Suprapubic skin (tissue), 4 donors: ENCODE measurements around the gene DPEP3. TPM values are rescaled to one million over a fixed set of nuclear protein-coding genes. Genes with fewer than 3 reads are reported as not detected.

Source experiments
- DNase-seq, 2 donors: peaks; one replicate each; pipeline ENCODE4 v3.0.0-alpha.2; 2019; ENCODE audit warnings: low spot score in 2 of 2
- H3K27ac ChIP-seq: fragments of 200-600 bp; sonication (generic); one replicate; pipeline ENCODE4 v1.5.1; 2019
- H3K27me3 ChIP-seq: fragments of 200-600 bp; sonication (generic); one replicate; pipeline ENCODE4 v1.5.1; 2019
- H3K36me3 ChIP-seq: fragments of 200-600 bp; sonication (generic); one replicate; pipeline ENCODE4 v1.5.1; 2019
- H3K4me1 ChIP-seq: fragments of 200-600 bp; sonication (generic); one replicate; pipeline ENCODE4 v1.5.1; 2019
- H3K4me3 ChIP-seq: fragments of 200-600 bp; sonication (generic); one replicate; pipeline ENCODE4 v1.5.1; 2019; ENCODE audit warnings: mild to moderate bottlenecking
- H3K9me3 ChIP-seq: fragments of 200-600 bp; sonication (generic); one replicate; pipeline ENCODE4 v1.5.1; 2019
- CTCF ChIP-seq, 2 donors: fragments of 200-600 bp in 1 of 2; fragments of 450-650 bp in 1 of 2; sonication (generic) in 1 of 2; IDR thresholded peaks; one replicate each; pipeline ENCODE4 v1.5.1; 2016 to 2019; ENCODE audit warnings: antibody characterized with exemption in 2 of 2, mild to moderate bottlenecking in 1 of 2, moderate library complexity in 1 of 2
- EP300 ChIP-seq: sonication (generic); formaldehyde crosslinking; IDR thresholded peaks from one replicate; pipeline ENCODE4 v1.6.1; 2017; ENCODE audit warnings: antibody characterized with exemption
- POLR2A ChIP-seq, 2 donors: fragments of 450-650 bp; IDR thresholded peaks; one replicate each; pipeline ENCODE4 v1.6.1; 2017; ENCODE audit warnings: antibody characterized with exemption in 2 of 2, mild to moderate bottlenecking in 2 of 2, moderate library complexity in 2 of 2
- POLR2AphosphoS5 ChIP-seq, 3 donors: sonication (generic); formaldehyde crosslinking; IDR thresholded peaks; one replicate each; pipeline ENCODE4 v1.6.1; 2017; ENCODE audit warnings: antibody characterized with exemption in 3 of 3
- WGBS: methylation state at CpG from one replicate; pipeline ENCODE4 v1.1.5; 2018; 5-methylcytosine and 5-hydroxymethylcytosine counted together
- total RNA-seq, 4 donors: library from RNA; depleted of rRNA; stranded (reverse); fragments of >200 nt; gene quantifications; one replicate each; pipeline ENCODE4 v1.1.0, GENCODE V29; 2016

Gene DPEP3
- total RNA-seq, 4 donors from 2014 or later = not detected

- DNase-seq = no peak
- Histone ChIP-seq H3K9me3 (no peaks in the 10 kb centered on the region), H3K27ac (no peak overlapping the region), H3K4me3 (no peak overlapping the region), H3K27me3 (no peaks in the 10 kb centered on the region), H3K4me1 (peaks cover 19% of the 10 kb centered on the region), H3K36me3 (peaks cover 22% of the 10 kb centered on the region)
- 67% methylated on average over 1 of the region's 7 CpGs for WGBS
- TF ChIP-seq CTCF (IDR thresholded peaks at IDR 0.05) (no peak), POLR2A (IDR thresholded peaks at IDR 0.05) (no peak), POLR2AphosphoS5 (IDR thresholded peaks at IDR 0.05) (no peak), EP300 (no peak)
Measured at GRCh38 chr16:67933805-67934204, 46.5 kb downstream of the DPEP3 start.

GRCh38 chr16:67932462-67932840 is 47.8 kb downstream of the DPEP3 start:
- peaks cover 30% of the 10 kb centered on the region for H3K36me3 ChIP-seq

GRCh38 chr16:67931712-67932461 is 48.4 kb downstream of the DPEP3 start, which contains the start of gene CTRL:
Gene CTRL, minus strand, starts transcription at chr16:67931862. Its CDS starts 10 bp downstream, at chr16:67931852.
- no peak within 1 kb of the TSS for H3K4me3 ChIP-seq
- H3K36me3 ChIP-seq = peaks cover 34% of the 10 kb centered on the region
- H3K27me3 ChIP-seq = no peaks in the 10 kb centered on the region
- H3K27ac ChIP-seq = no peak within 1 kb of the TSS
- peaks cover 20% of the 10 kb centered on the region for H3K4me1 ChIP-seq
- WGBS = 89% methylated on average over 5 of the region's 15 CpGs
- TF ChIP-seq CTCF (IDR thresholded peaks at IDR 0.05) (no peak), EP300 (no peak), POLR2A (IDR thresholded peaks at IDR 0.05) (no peak), POLR2AphosphoS5 (IDR thresholded peaks at IDR 0.05) (no peak)
- DNase-seq = no peak
- no peaks in the 10 kb centered on the region for H3K9me3 ChIP-seq

More at GRCh38 chr16:67932462-67932840, 47.8 kb downstream of the DPEP3 start:
- TF ChIP-seq POLR2A (IDR thresholded peaks at IDR 0.05) (no peak), POLR2AphosphoS5 (IDR thresholded peaks at IDR 0.05) (no peak), EP300 (no peak), CTCF (IDR thresholded peaks at IDR 0.05) (no peak)
- no peaks in the 10 kb centered on the region for H3K9me3 ChIP-seq
- peaks cover 26% of the 10 kb centered on the region for H3K4me1 ChIP-seq
- 95% methylated on average over 2 of the region's 4 CpGs for WGBS
- no peaks in the 10 kb centered on the region for H3K27me3 ChIP-seq
- no peak for DNase-seq
- no peak overlapping the region for H3K27ac ChIP-seq
- no peak overlapping the region for H3K4me3 ChIP-seq

GRCh38 chr16:67930678-67931211 is 49.6 kb downstream of the DPEP3 start:
- Histone ChIP-seq H3K9me3 (no peaks in the 10 kb centered on the region), H3K27me3 (no peaks in the 10 kb centered on the region), H3K36me3 (peaks cover 34% of the 10 kb centered on the region), H3K4me3 (no peak overlapping the region), H3K4me1 (peaks cover 27% of the 10 kb centered on the region), H3K27ac (no peak overlapping the region)
- TF ChIP-seq POLR2AphosphoS5 (IDR thresholded peaks at IDR 0.05) = no peak
- no peak for TF ChIP-seq POLR2A (IDR thresholded peaks at IDR 0.05)
- no peak for TF ChIP-seq CTCF (IDR thresholded peaks at IDR 0.05)
- TF ChIP-seq EP300 = no peak
- WGBS = 90% methylated on average over 14 of the region's 17 CpGs
- no peak for DNase-seq

GRCh38 chr16:67930191-67930590 is 50.1 kb downstream of the DPEP3 start:
- Histone ChIP-seq H3K27me3 (no peaks in the 10 kb centered on the region), H3K9me3 (no peaks in the 10 kb centered on the region), H3K4me1 (peaks cover 27% of the 10 kb centered on the region), H3K36me3 (peaks cover 34% of the 10 kb centered on the region), H3K27ac (no peak overlapping the region), H3K4me3 (no peak overlapping the region)
- WGBS = 85% methylated on average over 11 of the region's 14 CpGs
- TF ChIP-seq EP300 (no peak), CTCF (IDR thresholded peaks at IDR 0.05) (no peak), POLR2AphosphoS5 (IDR thresholded peaks at IDR 0.05) (no peak), POLR2A (IDR thresholded peaks at IDR 0.05) (no peak)
- DNase-seq = peak in 1 of 2 donors; percentile 59
